ENCODE data around the gene ACOX3.
"Not testable (repeated sequence)": the region's sequence is repeated elsewhere in the genome, so short reads cannot be mapped to it uniquely, and the experiment has no call there.

The ACOX3 gene

GRCh38 chr4:8370106-8370787 is 70.3 kb downstream of the ACOX3 start:
- DNase-seq, result no peak

- no peak for DNase-seq
Observed at GRCh38 chr4:8369426-8370105, 71.0 kb downstream of the ACOX3 start.

DNA sequence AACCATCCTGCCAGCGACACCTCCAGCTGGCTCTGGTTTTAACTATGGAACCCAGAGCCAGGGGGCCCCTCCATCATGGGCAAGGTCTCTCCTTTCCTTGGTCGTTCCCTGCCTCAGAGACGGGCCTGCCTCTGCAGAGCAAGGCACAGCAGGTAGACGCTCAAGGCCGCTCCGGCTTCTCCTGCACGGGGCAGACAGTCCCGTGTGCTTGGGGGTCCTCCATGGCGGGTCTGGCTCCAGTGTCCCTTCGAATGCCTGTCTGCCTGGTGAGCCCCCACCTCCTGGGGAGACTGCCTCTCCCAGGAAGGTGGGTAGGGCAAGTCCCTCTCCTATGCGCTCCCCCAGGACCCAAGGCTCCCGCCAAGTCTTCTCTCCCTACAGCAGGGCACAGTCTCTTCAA is 71.5 kb downstream of the ACOX3 start:
- no peak for DNase-seq

DNA sequence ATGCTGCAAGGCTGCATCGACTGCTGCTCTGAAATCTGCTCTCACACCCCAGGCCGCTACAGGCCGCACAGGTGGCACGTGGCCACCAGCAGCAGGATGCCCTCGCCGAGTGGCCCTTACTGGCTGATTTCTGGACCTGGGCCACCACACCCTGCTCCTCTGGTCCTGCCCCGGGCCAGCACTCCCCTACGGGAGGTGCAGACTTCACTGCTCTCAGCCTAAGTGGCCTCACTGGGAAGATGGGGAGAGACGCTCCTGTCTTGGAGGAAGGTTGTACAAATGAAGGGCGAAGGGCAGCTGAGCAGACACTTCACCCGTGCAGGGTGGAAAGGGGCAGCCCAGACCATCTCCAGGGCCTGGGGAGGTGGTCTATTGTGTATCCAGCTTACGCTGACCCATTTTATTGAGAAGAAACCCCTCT is 72.5 kb downstream of the ACOX3 start:
- DNase-seq, result no peak

GRCh38 chr4:8366601-8367000 is 73.9 kb downstream of the ACOX3 start:
- DNase-seq, result no peak

- DNase-seq, result no peak
Observed at GRCh38 chr4:8365951-8366350, 74.6 kb downstream of the ACOX3 start.

GRCh38 chr4:8365353-8365752 is 75.2 kb downstream of the ACOX3 start:
- DNase-seq, result no peak

- DNase-seq, result no peak
Observed at GRCh38 chr4:8364848-8365350, 75.6 kb downstream of the ACOX3 start.

DNA sequence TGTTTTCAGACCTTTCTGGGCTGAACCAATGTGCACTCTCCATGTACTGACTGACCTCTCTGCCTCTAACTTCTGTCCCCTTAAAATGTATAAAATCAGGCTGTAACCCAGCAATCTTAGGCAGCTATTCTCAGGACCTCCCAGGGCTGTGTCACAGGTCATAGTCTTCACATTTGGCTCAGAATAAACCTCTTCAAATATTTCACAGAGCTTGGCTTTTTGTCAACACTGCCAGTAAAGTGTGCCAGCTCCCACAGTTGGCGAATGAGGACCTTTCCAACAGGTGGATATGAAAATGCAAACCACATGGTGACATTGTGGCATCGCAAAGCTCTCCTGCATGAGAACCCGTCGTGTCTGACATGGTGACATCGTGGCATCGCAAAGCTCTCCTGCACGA is 76.4 kb downstream of the ACOX3 start:
- DNase-seq, result no peak

DNA sequence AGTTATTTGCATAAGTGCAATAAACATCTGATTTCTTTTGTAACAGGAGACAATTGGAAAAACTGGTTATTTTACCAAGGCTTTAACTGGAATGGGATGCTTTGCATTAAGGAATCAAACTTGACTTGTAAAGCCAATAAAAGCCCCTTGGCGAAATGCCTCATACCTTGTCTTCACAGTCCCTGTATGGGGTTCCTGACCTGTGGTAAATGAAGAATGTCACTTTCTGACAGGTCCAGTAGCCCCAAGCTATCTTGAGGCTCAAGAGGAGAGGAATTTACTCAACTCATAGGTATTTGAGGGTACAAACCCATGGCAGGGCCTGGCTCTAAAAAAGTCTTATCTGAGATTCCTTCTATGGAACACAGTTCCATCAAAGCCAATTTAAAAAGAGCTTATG is 78.0 kb downstream of the ACOX3 start:
- DNase-seq, result no peak

DNA sequence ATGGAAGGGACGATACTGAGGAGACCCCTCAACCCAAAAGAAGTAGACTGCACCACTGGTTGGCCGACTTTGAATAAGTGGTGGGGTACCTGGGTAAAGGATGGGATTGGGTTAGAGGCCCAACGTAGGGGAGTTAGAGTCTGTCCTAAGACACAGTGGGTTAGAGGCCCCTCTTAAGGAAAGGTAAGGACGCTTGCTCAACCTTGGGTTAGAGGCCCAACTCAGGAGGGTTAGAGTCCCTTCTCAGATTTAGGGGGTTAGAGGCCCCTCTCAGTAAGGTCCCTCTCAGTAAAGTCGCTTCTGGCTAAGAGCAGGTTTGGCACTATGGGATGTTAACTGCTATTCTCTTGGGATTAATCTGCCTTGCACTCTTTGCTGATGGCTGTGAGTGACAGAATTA is 81.3 kb downstream of the ACOX3 start:
- DNase-seq, result no peak

- no peak for DNase-seq
Observed at GRCh38 chr4:8356856-8357255, 83.7 kb downstream of the ACOX3 start.

DNA sequence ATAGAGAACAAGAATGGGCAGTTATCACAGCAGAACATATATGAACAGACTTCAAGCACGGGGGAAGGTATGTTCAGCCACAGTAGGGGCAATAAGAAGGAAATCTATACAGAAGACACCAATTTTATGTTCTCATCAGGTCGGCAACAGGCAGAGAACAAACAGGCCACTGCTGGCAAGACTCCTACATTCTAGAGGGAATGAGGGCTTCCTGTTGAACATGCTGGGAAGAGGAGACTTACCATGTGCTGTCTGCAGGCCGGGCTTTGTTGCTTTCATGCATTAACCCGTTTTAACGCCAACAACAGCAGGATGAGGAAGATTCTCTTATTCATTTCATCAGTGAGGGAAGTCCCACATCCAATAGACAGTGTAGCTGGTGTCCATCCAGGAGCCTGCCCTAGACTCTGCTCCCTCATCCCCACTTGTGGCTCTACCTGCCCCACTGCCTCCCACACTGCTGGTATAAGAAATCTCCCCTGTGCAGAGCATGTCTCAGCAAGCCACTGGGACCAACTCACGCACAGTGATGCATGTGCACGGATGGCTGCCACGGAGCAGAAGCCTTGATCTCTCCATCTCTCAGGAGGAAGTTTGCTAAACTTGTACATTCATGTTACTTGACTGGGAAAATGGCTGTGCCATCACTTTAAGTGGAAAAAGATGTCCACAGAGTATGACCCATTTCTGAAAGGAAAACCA is 84.5 kb downstream of the ACOX3 start:
- DNase-seq, result no peak

DNA sequence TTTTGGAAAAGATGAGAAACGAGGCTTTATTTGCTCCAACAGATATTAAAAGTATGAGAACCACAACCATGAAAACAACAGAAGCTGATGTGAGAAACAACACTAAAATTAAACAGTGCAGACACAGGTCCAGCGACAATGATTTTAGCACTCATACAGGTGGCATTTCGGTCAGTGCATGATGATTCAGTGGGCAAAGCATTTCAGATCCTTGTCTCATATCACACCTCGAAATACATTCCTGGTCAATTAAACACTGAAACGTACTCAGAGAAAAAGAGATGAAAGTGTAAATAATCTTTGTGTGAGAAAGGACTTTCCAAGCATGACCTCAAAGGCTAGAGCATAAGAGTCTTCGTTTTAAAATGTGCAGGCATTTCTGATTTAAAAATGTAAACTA is 85.2 kb downstream of the ACOX3 start:
- DNase-seq, result no peak

- no peak for DNase-seq
Observed at GRCh38 chr4:8353912-8354453, 86.5 kb downstream of the ACOX3 start.

DNA sequence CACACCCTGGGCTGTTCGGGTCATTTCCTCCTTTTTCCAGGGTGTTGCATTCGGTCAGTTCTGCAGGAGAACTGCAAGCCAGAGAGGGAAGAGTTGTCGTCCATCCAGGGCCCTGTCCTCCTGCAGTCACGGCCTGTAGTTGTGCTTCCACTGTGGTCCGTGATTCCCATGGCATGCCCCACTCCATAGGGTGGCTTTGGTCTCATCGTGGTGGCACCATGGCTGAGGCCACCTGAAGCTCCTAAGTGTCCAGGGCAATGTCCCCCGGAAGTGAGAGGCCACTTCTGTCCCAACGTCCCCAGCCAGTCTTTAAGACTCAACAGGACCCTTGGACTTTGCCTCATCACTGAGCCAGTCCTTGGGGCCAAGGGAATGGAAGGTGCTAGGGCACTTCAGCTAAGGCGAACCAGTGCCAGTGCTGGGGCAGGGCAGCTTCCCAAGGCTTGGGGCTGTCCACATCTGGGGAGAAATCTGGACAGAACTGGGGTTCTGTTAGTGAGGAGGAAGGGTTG is 87.3 kb downstream of the ACOX3 start:
- DNase-seq, result no peak

- no peak for DNase-seq
Observed at GRCh38 chr4:8352368-8353157, 88.0 kb downstream of the ACOX3 start.

DNA sequence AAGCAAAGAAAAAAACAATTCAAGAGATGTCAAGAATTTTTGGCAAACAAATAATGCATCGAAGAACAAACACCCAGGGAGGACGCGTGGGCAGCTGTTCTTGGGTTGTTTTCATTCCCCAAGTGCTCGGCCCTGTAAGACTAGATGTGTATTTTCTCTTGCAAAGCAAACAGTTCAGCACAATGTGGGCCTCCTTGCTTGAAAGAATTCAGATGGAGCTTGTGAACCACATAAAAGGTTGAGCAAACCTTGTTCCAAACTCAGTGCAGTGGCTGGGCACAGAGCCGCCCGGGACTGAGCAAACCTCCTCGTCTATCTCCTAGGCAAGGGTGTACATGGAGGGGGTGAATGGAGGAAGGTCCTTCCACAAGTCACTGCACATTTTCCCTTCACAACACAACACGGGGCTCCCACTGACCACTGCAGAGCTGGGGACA is 88.6 kb downstream of the ACOX3 start:
- no peak for DNase-seq

DNA sequence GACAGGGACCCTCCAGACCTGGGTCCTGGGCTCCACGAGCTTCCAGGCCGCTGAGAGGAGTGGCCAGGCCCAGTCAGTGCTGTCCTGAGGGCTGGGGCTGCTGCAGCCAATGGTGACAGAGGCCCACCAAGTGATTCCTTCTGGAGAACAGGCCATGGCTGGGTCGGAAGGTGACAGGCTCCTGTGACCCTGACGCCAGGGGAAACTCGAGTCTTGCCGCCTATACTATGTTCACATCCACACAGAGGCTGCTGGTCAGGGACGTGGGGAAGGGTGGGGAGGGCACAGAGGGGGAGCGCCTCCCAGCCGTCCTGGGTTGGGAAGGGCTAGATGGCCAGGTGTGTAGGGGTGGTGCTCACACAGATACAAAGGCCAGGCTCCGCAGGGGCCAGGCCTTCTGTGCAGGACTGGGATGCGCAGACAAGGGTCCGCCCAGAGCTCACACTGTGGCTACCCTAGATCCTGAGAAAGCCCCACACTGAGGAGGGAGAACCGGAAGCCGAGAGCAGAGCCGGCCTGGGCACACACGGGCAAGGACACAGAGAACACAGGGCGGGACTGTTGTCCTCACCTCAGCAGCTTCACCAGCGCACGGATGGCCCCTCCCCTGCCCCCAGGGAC is 89.6 kb downstream of the ACOX3 start:
- no peak for DNase-seq

GRCh38 chr4:8350352-8350751 is 90.2 kb downstream of the ACOX3 start:
- no peak for DNase-seq

GRCh38 chr4:8349664-8350236 is 90.8 kb downstream of the ACOX3 start:
- DNase-seq, result no peak

- not testable (repeated sequence) for DNase-seq
Observed at GRCh38 chr4:8349236-8349635, 91.3 kb downstream of the ACOX3 start.
